GM15510 (cell line): ENCODE results near the gene DOCK3.

ENCODE experiments used
- POLR2A ChIP-seq: IDR thresholded peaks from 3 replicates; pipeline ENCODE4 v1.6.1; 2011; ENCODE audit warnings: borderline replicate concordance; ENCODE audit not compliant: insufficient read length; ENCODE audit errors: extremely low read depth

DOCK3 gene

DNA sequence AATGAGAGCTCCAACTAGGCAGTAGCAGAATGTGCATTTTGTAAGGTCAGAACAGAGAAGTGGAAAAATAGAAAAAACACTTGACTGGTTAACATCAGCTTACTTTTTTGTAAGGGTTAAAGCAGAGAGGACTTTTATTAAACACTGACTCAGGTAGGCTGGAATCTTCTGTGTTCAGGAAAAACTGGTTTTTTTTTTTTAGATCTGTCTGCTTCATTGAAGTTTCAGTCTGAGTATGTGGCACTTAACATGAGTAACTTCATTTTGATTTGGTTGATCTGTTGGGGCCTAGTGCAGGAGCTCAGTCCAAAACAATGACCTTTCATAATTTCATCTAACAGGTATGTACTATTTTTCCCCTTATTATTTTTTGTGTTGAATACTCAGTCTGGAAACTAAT lies 141.1 kb downstream of the DOCK3 start:
- no peak for TF ChIP-seq POLR2A

- TF ChIP-seq POLR2A = no peak
Measured at GRCh38 chr3:50816894-50817293, 142.2 kb downstream of the DOCK3 start.

- TF ChIP-seq POLR2A = no peak
Measured at GRCh38 chr3:50817756-50818529, 143.2 kb downstream of the DOCK3 start.

GRCh38 chr3:50819882-50820281 lies 145.2 kb downstream of the DOCK3 start:
- TF ChIP-seq POLR2A = no peak

DNA sequence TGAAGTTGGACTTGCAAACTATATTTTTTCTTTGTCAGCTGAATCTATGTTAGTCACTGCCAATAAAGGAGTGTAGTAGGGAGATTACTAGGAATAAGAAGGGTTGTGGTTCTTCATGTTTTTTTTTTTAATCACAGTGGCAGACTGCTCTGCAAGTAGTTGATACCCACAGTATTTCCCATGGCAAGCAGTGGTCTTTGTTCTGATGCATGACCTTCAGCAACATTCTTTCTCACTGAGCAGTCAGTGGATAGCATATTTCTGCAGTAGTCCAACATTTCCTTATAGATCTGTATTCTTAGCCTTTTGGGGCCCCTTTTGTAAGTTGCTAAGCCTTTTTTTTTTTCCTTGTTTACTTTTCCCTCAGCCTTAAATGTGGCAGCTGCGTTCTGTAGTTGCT lies 151.1 kb downstream of the DOCK3 start:
- TF ChIP-seq POLR2A = no peak

- TF ChIP-seq POLR2A = no peak
Measured at GRCh38 chr3:50830451-50830850, 155.7 kb downstream of the DOCK3 start.

DNA sequence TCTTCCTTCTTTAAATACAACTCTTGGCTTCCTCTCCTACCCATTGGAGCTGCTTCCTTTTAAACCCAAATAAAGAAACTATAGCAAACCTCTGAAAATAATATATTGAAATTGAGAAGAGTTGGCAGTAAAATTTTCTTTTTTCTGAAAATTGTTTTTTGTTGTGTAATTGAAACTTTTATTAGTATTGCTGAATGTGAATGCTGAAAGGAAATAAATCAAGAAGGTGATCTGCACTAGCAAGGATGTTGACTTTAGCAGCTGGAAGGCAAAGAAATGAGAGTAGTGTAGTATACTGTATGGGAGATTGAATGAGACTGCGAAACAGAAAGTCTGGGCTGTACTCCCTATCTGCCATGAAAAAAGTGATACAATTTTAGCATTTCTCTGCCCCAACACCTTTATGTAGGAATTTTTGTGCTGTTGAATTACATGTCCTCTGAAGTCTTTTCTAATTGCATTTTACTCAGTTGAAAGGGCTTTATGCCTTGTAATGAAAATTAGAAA lies 166.3 kb downstream of the DOCK3 start:
- no peak for TF ChIP-seq POLR2A

DNA sequence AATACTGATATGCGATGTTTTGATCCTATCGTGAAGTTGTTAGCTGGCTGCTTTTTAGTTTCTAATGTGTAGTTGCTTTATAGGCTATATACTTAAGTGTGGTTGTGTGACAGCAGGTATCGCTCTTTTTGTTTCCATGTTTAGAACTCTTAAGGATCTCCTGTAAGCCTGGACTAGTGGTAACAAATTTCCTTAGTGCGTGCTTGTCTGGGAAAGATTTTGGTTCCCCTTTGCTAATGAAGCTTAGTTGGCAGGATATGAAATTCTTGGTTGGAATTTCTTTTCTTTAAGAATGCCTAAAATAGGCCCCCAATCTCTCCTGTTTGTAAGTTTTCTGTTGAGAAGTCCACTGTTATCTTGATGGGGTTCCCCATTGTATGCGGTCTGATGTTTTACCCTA lies 173.6 kb downstream of the DOCK3 start:
- no peak for TF ChIP-seq POLR2A

GRCh38 chr3:50850639-50851511 lies 176.1 kb downstream of the DOCK3 start:
- TF ChIP-seq POLR2A = no peak

DNA sequence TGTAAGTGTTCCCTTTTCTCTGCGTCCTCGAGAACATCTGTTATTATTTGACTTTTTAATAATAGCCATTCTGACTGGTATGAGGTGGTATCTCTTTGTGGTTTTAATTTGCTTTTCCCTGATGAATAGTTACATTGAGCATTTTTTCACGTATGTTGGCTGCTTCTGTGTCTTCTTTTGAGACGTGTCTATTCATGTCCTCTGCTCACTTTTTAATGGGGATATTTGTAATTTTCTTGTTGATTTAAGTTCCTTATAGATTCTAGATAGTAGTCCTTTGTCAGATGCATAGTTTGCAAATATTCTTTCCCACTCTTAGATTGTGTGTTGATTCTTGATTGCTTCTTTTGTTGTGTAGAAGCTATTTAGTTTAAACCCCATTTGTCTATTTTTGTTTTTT lies 179.2 kb downstream of the DOCK3 start:
- no peak for TF ChIP-seq POLR2A

DNA sequence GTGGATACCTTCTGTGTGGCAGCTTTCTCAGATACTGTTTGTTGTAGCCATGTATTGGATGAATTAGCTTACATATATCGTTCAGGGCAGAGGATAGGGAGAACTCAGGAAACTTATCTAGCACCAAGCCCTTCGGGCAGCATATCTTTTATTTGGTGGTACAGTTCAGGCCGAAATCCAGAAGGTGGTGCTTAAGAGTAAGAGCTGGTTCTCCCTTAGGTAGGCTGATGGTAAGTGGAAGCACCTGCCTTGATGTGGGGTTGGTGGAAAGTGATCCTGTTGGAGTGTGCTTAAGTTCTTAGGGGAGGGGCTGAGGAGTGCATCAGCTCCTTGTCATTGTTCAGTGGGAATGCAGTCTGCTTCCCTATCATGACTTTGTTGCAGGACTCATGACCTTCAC lies 187.5 kb downstream of the DOCK3 start:
- no peak for TF ChIP-seq POLR2A

DNA sequence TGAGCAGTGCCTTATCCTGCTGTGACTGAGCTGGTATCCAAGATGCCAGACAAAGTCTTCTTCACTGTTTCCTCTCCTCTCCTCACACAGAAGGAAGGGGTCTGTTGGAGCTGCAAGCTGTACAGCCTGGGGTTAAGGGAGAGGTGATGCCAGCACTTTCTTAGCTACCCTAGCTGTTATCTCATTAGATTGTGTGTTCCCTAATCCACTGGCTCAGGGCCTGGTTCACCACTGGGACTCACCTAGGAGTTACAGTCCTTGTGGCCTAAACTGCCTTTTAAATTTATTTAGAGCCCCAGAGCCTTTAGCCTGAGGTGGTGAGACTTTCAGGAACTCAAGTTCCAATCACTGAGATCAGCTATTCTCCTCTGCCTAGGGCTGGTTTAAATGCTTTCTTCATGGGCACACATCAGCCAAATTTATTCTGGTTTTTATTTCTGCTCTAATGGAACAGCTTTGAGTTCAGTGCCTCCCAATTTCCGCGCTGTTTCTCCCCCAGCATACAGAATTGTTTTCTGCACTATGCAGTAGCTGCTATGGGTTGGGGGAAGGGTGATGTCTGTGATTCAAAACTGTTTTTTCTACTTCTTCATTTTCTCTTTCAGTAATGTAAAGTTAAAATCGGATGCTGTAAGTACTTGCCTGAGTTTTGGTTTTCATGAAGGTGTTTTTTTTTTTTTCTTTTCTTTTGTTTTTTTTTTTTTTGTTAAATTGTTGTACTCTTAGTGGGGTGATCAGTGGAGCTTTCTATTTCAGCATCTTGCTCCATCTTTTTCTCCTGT lies 198.8 kb downstream of the DOCK3 start:
- no peak for TF ChIP-seq POLR2A

DNA sequence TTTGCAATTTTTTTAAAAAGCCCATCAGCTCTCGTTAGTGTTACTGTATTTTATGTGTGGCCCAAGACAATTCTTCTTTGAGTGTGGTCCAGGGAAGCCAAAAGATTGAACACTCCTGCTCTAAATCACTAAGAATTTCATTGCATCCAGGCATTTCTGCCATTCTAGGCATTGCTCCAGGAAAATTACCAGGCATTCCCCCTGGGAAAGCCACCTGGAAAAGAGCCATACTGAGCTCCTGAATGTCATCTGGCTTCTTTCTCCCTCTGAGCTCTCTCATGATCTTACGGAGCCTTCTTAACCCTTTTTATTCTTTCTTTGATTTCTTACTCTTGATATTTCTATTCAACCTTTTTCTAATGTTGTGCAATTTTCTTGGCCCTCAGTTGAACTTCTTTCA lies 202.2 kb downstream of the DOCK3 start:
- TF ChIP-seq POLR2A = no peak

DNA sequence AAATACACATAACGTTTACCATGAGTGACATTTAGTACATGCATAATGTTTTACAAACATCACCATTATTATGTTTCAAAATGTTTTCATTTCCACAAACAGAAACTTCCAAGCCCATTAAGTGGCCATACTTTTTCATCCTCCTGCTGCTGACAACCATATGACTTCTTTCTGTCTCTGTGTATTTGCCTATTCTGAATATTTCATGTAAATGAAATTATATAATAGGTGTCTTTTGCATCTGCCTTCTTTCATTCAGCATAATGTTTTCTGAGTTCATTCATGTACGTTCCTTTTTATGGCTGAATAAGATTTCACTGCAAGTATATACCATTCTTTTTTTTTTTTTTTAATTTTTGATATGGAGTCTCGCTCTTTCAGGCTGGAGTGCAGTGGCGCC lies 209.0 kb downstream of the DOCK3 start:
- no peak for TF ChIP-seq POLR2A
